NCI-H146 treated with DMSO at 0.1 percent for 48 hours (cell line): ENCODE data around the gene ABI2.
"Not testable (repeated sequence)": the region's sequence is repeated elsewhere in the genome, so short reads cannot be mapped to it uniquely, and the experiment has no call there.

Experiments used
- DNase-seq: peaks from one replicate; lab custom pipeline; 2025; ENCODE audit not compliant: unreplicated experiment; lab: John Stamatoyannopoulos, UW

The ABI2 gene

GRCh38 chr2:203427061-203427460 lies 98.9 kb downstream of the ABI2 start:
- DNase-seq, result no peak

- DNase-seq, result not testable (repeated sequence)
Observed at GRCh38 chr2:203429643-203430042, 101.4 kb downstream of the ABI2 start.

GRCh38 chr2:203431391-203432185 lies 103.4 kb downstream of the ABI2 start:
- no peak for DNase-seq

GRCh38 chr2:203432811-203433210 lies 104.6 kb downstream of the ABI2 start:
- DNase-seq, result no peak

- no peak for DNase-seq
Observed at GRCh38 chr2:203436496-203436895, 108.3 kb downstream of the ABI2 start.

- DNase-seq, result no peak
Observed at GRCh38 chr2:203437511-203437910, 109.3 kb downstream of the ABI2 start.

GRCh38 chr2:203438528-203438927 lies 110.3 kb downstream of the ABI2 start:
- DNase-seq, result no peak

GRCh38 chr2:203440671-203441070 lies 112.5 kb downstream of the ABI2 start:
- no peak for DNase-seq

- no peak for DNase-seq
Observed at GRCh38 chr2:203441463-203441862, 113.3 kb downstream of the ABI2 start.

- DNase-seq, result no peak
Observed at GRCh38 chr2:203442463-203442862, 114.3 kb downstream of the ABI2 start.

- DNase-seq, result no peak
Observed at GRCh38 chr2:203444738-203445137, 116.5 kb downstream of the ABI2 start.

- no peak for DNase-seq
Observed at GRCh38 chr2:203446071-203446481, 117.9 kb downstream of the ABI2 start.

GRCh38 chr2:203446780-203447179 lies 118.6 kb downstream of the ABI2 start:
- no peak for DNase-seq

GRCh38 chr2:203450561-203450960 lies 122.4 kb downstream of the ABI2 start:
- no peak for DNase-seq

- no peak for DNase-seq
Observed at GRCh38 chr2:203451011-203451410, 122.8 kb downstream of the ABI2 start.

GRCh38 chr2:203451689-203452088 lies 123.5 kb downstream of the ABI2 start:
- no peak for DNase-seq

- peak; percentile 21 for DNase-seq
Observed at GRCh38 chr2:203453858-203454451, 125.8 kb downstream of the ABI2 start.

GRCh38 chr2:203455209-203455608 lies 127.0 kb downstream of the ABI2 start:
- DNase-seq, result no peak

- DNase-seq, result no peak
Observed at GRCh38 chr2:203461746-203462145, 133.6 kb downstream of the ABI2 start.

GRCh38 chr2:203462308-203462707 lies 134.1 kb downstream of the ABI2 start:
- DNase-seq, result no peak

GRCh38 chr2:203463266-203463678 lies 135.1 kb downstream of the ABI2 start:
- DNase-seq, result no peak

- DNase-seq, result no peak
Observed at GRCh38 chr2:203469546-203469945, 141.4 kb downstream of the ABI2 start.

GRCh38 chr2:203470371-203470770 lies 142.2 kb downstream of the ABI2 start:
- no peak for DNase-seq
